Loucy (cell line): ENCODE results near the gene BCL2L1.

Experiments
- H2AFZ ChIP-seq: fragments of 200-600 bp; sonication (generic); 2 replicates; pipeline ENCODE4 v1.6.0; 2016; ENCODE audit warnings: antibody characterized with exemption, mild to moderate bottlenecking, low read length, moderate library complexity
- H3F3A ChIP-seq: fragments of 200-600 bp; 2 replicates; pipeline ENCODE4 v1.6.0; 2016; ENCODE audit warnings: antibody characterized with exemption, low read depth, mild to moderate bottlenecking
- H3K27me3 ChIP-seq: fragments of 200-600 bp; sonication (generic); 2 replicates; pipeline ENCODE4 v1.6.1; 2014; ENCODE audit warnings: low read length, mild to moderate bottlenecking; ENCODE audit not compliant: insufficient read depth, poor library complexity, severe bottlenecking
- H3K36me3 ChIP-seq: fragments of 200-600 bp; sonication (generic); 2 replicates; pipeline ENCODE4 v1.6.1; 2016; ENCODE audit warnings: low read length; ENCODE audit not compliant: insufficient read depth
- H3K4me1 ChIP-seq: fragments of 200-600 bp; sonication (generic); 2 replicates; pipeline ENCODE4 v1.5.1; 2014; ENCODE audit warnings: low read length, mild to moderate bottlenecking; ENCODE audit not compliant: insufficient read depth, poor library complexity, severe bottlenecking
- H3K4me2 ChIP-seq: fragments of 200-600 bp; sonication (generic); 2 replicates; pipeline ENCODE4 v1.6.0; 2014; ENCODE audit warnings: antibody characterized with exemption, low read length, low read depth, mild to moderate bottlenecking; ENCODE audit not compliant: poor library complexity, severe bottlenecking
- H3K4me3 ChIP-seq: fragments of 200-600 bp; sonication (generic); 2 replicates; pipeline ENCODE4 v1.5.1; 2014; ENCODE audit warnings: low read length, mild to moderate bottlenecking, mixed read lengths; ENCODE audit not compliant: poor library complexity, severe bottlenecking
- H3K79me2 ChIP-seq: fragments of 200-600 bp; sonication (generic); 2 replicates; pipeline ENCODE4 v1.6.1; 2014; ENCODE audit warnings: low read length; ENCODE audit not compliant: insufficient read depth
- H3K9ac ChIP-seq: fragments of 200-600 bp; sonication (generic); 2 replicates; pipeline ENCODE4 v1.6.0; 2014; ENCODE audit warnings: mild to moderate bottlenecking, low read depth, low read length, moderate library complexity; ENCODE audit not compliant: poor library complexity, severe bottlenecking
- H3K9me2 ChIP-seq: fragments of 200-600 bp; sonication (generic); replicated peaks from 2 replicates; pipeline ENCODE4 v1.6.1; 2016; ENCODE audit warnings: low read depth, low read length, mixed read lengths
- H3K9me3 ChIP-seq: fragments of 200-600 bp; sonication (generic); 2 replicates; pipeline ENCODE4 v1.6.1; 2014; ENCODE audit warnings: mild to moderate bottlenecking, antibody characterized with exemption, low read length, low read depth; ENCODE audit not compliant: insufficient read depth
- H4K20me1 ChIP-seq: fragments of 200-600 bp; sonication (generic); 2 replicates; pipeline ENCODE4 v1.6.0; 2014; ENCODE audit warnings: antibody characterized with exemption, low read length, mild to moderate bottlenecking; ENCODE audit not compliant: insufficient read depth, poor library complexity, severe bottlenecking
- EZH2phosphoT487 ChIP-seq: fragments of 200-600 bp; IDR thresholded peaks from 2 replicates; pipeline ENCODE4 v1.6.1; 2018; ENCODE audit warnings: antibody characterized with exemption, mild to moderate bottlenecking, moderate library complexity, borderline replicate concordance
- TF ChIP-seq, protein P1 (sequence below): fragments of 200-600 bp; sonication (generic); conservative IDR thresholded peaks from 2 replicates; pipeline ENCODE4 v1.5.1; 2014; ENCODE audit warnings: mild to moderate bottlenecking, antibody characterized with exemption, low read length

Gene BCL2L1

DNA sequence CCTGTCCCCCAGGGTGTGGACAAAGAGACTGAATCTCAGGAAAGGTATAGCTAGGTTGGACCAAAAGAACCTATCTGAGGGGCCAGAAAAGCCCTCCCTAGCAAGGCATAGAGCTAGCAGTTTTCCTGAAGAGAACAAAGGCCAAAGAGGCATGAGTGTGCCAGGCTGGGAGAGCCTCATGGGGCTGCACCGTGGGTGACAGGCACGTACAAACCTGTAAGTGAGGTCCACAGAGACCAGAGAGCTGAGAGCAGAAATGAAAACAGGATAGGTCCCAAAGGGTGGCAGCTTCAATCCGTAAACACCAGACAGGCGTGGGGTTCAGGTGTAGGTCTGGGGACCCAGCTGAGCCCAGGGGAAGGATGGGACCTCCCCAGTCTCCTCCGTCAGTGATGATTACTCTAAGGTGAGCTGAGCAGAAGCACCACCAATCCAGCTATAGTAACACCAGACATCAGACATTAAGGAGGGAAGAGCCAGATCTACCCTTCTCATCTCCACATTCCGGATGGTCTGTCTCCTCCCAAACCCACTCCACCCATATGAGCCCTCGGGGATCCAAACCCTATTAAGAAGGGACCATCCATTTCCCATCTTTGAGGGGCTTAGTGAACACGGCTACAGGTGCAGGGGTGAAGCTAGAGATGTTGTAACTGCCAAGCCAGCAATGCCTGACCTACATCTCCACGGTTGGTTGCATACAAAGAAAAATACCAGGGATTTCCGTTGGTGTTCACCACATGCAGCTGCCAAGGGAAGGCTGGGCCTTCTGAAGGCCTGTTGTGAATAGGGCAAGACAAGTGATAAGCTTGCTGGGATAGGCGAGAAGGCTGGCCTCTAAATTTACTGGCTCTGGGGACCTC is 38.3 kb downstream of the BCL2L1 start:
- Histone ChIP-seq H3K9me3 (no peaks in the 10 kb centered on the region), H3K4me2 (peak overlapping the region; percentile 70), H3F3A (0 out of 2 replicates have a peak, but pooled peaks cover 10% of the 10 kb centered on the region), H3K27me3 (no peaks in the 10 kb centered on the region), H3K36me3 (peaks cover 31% of the 10 kb centered on the region; the same call in 1 of the 2 replicates), H3K4me1 (peaks cover 81% of the 10 kb centered on the region), H3K4me3 (peak overlapping the region; percentile 51), H4K20me1 (no peaks in the 10 kb centered on the region), H2AFZ (no peak overlapping the region), H3K79me2 (peaks cover 89% of the 10 kb centered on the region), H3K9me2 (no peaks in the 10 kb centered on the region), H3K9ac (peak overlapping the region; percentile 70)
- no peak for TF ChIP-seq EZH2phosphoT487
- TF ChIP-seq, protein P1, sequence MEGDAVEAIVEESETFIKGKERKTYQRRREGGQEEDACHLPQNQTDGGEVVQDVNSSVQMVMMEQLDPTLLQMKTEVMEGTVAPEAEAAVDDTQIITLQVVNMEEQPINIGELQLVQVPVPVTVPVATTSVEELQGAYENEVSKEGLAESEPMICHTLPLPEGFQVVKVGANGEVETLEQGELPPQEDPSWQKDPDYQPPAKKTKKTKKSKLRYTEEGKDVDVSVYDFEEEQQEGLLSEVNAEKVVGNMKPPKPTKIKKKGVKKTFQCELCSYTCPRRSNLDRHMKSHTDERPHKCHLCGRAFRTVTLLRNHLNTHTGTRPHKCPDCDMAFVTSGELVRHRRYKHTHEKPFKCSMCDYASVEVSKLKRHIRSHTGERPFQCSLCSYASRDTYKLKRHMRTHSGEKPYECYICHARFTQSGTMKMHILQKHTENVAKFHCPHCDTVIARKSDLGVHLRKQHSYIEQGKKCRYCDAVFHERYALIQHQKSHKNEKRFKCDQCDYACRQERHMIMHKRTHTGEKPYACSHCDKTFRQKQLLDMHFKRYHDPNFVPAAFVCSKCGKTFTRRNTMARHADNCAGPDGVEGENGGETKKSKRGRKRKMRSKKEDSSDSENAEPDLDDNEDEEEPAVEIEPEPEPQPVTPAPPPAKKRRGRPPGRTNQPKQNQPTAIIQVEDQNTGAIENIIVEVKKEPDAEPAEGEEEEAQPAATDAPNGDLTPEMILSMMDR = no peak

DNA sequence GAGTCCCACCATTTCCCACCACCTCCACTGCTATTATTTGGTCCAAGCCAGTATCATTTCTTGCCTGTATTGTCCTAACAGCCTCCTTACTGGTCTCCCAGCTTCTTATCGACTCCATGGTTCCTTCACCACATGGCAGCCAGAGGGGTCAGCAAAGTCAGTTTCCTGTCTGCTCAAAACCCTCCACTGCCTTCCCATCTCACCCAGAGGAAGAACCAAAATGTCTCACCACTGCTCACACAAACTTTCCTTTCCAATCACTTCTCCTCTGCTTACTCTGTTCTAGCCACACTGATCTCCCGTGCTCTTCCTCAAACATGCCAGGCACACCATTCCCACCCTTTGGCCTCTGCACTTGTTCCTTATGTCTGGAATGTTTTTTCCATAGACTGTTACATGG is 39.7 kb downstream of the BCL2L1 start:
- peaks cover 92% of the 10 kb centered on the region for H3K79me2 ChIP-seq
- peaks cover 85% of the 10 kb centered on the region for H3K4me1 ChIP-seq
- peak overlapping the region; percentile 15 for H3K4me3 ChIP-seq
- peak overlapping the region; percentile 54 for H3K4me2 ChIP-seq
- no peaks in the 10 kb centered on the region for H3K9me3 ChIP-seq
- H3K36me3 ChIP-seq = peaks cover 25% of the 10 kb centered on the region; the same call in 1 of the 2 replicates
- H3F3A ChIP-seq = 0 out of 2 replicates have a peak, but pooled peaks cover 10% of the 10 kb centered on the region
- H3K9me2 ChIP-seq = no peaks in the 10 kb centered on the region
- H3K9ac ChIP-seq = peak overlapping the region; percentile 59
- TF ChIP-seq, protein P1 = no peak
- TF ChIP-seq EZH2phosphoT487 = no peak
- no peaks in the 10 kb centered on the region for H4K20me1 ChIP-seq
- H3K27me3 ChIP-seq = no peaks in the 10 kb centered on the region
- H2AFZ ChIP-seq = no peak overlapping the region

DNA sequence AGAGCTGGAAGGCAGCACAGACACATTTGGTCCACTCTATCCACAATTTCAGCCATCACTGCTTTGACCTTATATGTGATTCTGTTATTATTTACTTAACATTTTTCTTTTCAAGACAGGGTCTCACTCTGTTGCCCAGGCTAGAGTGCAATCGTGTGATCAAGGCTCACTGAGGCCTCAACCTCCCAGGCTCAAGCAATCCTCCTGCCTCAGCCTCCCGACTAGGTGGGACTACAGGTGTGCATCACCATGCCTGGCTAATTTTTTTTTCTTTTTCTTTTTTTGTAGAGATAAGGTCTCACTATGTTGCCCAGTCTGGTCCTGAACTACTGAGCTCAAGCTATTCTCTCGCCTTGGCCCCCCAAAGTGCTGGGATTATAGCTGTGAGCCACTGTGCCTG is 40.3 kb downstream of the BCL2L1 start:
- no peak overlapping the region for H3K4me3 ChIP-seq
- H3K4me2 ChIP-seq = no peak overlapping the region
- no peaks in the 10 kb centered on the region for H3K9me2 ChIP-seq
- H3K9ac ChIP-seq = peak overlapping the region; percentile 59
- H3K9me3 ChIP-seq = no peaks in the 10 kb centered on the region
- TF ChIP-seq, protein P1 = no peak
- no peak for TF ChIP-seq EZH2phosphoT487
- no peak overlapping the region for H2AFZ ChIP-seq
- H3K79me2 ChIP-seq = peaks cover 92% of the 10 kb centered on the region
- H4K20me1 ChIP-seq = no peaks in the 10 kb centered on the region
- 0 out of 2 replicates have a peak, but pooled peaks cover 10% of the 10 kb centered on the region for H3F3A ChIP-seq
- H3K4me1 ChIP-seq = peaks cover 83% of the 10 kb centered on the region
- H3K36me3 ChIP-seq = peaks cover 25% of the 10 kb centered on the region; the same call in 1 of the 2 replicates
- no peaks in the 10 kb centered on the region for H3K27me3 ChIP-seq
